Neural crest cell (in vitro differentiated cells): Measurements from ENCODE around the gene EVI5. TPM values are rescaled to one million over a fixed set of nuclear protein-coding genes. Genes with fewer than 3 reads are reported as not detected.
A peak's percentile ranks its signal among the peaks of the same experiment; 100 is the strongest.

Experiments used
- DNase-seq: peaks from one replicate; pipeline ENCODE4 v3.0.0; 2021; ENCODE audit warnings: low read depth, mixed read lengths, low spot score
- H3K27ac Mint-ChIP-seq: one replicate; pipeline ENCODE4 v1.8.0; 2021; ENCODE audit warnings: mild to moderate bottlenecking, mixed read lengths; ENCODE audit not compliant: unreplicated experiment
- H3K27me3 Mint-ChIP-seq: 2 replicates; pipeline ENCODE4 v1.8.0; 2021; ENCODE audit warnings: low read depth, mild to moderate bottlenecking, mixed read lengths
- H3K36me3 Mint-ChIP-seq: 2 replicates; pipeline ENCODE4 v1.8.0; 2021; ENCODE audit warnings: low read depth, mild to moderate bottlenecking, mixed read lengths
- H3K4me1 Mint-ChIP-seq: 2 replicates; pipeline ENCODE4 v1.8.0; 2021; ENCODE audit warnings: mixed read lengths
- H3K4me3 Mint-ChIP-seq: one replicate; pipeline ENCODE4 v1.8.0; 2021; ENCODE audit warnings: mild to moderate bottlenecking, mixed read lengths
- H3K9me3 Mint-ChIP-seq: 2 replicates; pipeline ENCODE4 v1.8.0; 2021; ENCODE audit warnings: mixed read lengths
- CTCF ChIP-seq: fragments of 200-600 bp; sonication (generic); conservative IDR thresholded peaks from 2 replicates; pipeline ENCODE4 v1.5.0; 2021; ENCODE audit warnings: antibody characterized with exemption, mild to moderate bottlenecking
- long read RNA-seq: library from polyadenylated mRNA; unstranded; transcript quantifications from one replicate; pipeline ENCODE4 v2.0.0, GENCODE V29; 2020
- total RNA-seq: library from RNA; stranded (reverse); gene quantifications from 2 replicates; pipeline ENCODE4 v1.2.1, GENCODE V29; 2021

Gene EVI5
- total RNA-seq, result 22.8 and 24.7 TPM in 2 replicates
- long read RNA-seq, partial matches to known transcripts, result 17 of 24 reads
- long read RNA-seq, other reads (novel, unspliced or antisense), result 7 of 24 reads

GRCh38 chr1:92784639-92785500, at the start of gene EVI5:
Gene EVI5 (minus strand): TSS chr1:92785108. CDS start chr1:92736546, 48,562 bp downstream.
- H3K36me3 Mint-ChIP-seq, result peaks cover 4% of the 10 kb centered on the region
- peak within 1 kb of the TSS; percentile 95 for H3K4me3 Mint-ChIP-seq
- H3K9me3 Mint-ChIP-seq, result no peaks in the 10 kb centered on the region
- peak within 1 kb of the TSS; percentile 73 for H3K27ac Mint-ChIP-seq
- H3K4me1 Mint-ChIP-seq, result peaks cover 28% of the 10 kb centered on the region
- DNase-seq, result peak; percentile 87
- TF ChIP-seq CTCF, result no peak
- peaks cover 10% of the 10 kb centered on the region for H3K27me3 Mint-ChIP-seq

GRCh38 chr1:92834617-92835016, 49.7 kb upstream of the EVI5 start:
- H3K9me3 Mint-ChIP-seq, result no peaks in the 10 kb centered on the region
- H3K27me3 Mint-ChIP-seq, result no peaks in the 10 kb centered on the region
- H3K4me3 Mint-ChIP-seq, result peak overlapping the region; percentile 98
- H3K36me3 Mint-ChIP-seq, result peaks cover 48% of the 10 kb centered on the region
- H3K4me1 Mint-ChIP-seq, result peaks cover 61% of the 10 kb centered on the region
- H3K27ac Mint-ChIP-seq, result peak overlapping the region; percentile 13
- no peak for DNase-seq
- TF ChIP-seq CTCF, result no peak

DNA sequence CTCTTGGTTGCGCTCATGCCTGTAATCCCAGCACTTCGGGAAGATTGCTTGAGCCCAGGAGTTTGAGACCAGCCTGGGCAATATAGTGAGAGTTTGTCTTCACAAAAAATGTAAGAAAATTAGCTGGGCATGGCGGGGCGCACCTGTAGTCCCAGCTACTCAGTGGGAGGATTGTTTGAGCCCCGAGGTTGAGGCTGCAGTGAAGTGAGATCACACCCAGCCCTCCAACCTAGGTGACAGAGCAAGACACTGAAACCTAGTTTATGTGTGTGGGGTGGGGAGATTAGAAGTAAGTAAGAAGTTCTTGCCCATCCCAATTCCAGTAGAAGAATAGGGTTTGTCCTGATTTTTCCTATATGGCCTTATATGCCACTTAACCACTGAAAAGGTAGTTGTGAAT, 48.9 kb upstream of the EVI5 start:
- Mint-ChIP-seq H3K36me3 (peaks cover 44% of the 10 kb centered on the region), H3K27me3 (no peaks in the 10 kb centered on the region), H3K27ac (peak overlapping the region; percentile 50), H3K4me1 (peaks cover 58% of the 10 kb centered on the region), H3K9me3 (no peaks in the 10 kb centered on the region), H3K4me3 (peak overlapping the region; percentile 98)
- TF ChIP-seq CTCF, result no peak
- DNase-seq, result no peak

DNA sequence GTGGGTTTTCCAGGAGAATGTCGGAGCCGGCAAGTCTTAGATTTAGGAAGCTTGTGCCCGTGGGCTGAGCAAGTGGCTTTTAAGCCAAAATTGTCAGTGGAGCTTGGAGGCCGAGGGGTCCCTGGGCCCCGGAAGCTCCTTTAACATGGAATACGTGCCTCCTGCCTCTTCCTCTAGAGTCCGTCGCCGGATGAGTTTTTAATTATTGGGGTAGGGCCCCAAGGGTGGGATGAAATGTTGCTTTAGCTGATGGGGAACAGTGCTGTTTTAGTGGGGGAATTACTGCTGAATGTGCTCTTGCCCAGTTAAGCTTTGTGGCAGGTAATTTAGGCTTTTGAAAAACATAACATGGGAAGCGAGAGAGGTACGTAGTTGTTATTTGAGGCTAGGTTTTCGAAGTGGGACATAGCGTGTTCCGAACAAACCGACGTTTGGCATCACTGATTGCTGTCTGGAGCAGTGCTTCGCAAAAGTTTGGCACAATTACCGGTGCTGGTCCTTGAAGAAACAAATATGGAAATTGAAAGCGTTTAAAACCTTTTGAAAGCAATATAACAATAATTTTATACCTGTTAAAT, 47.7 kb upstream of the EVI5 start:
- DNase-seq, result no peak
- H3K4me3 Mint-ChIP-seq, result peak overlapping the region; percentile 98
- H3K36me3 Mint-ChIP-seq, result peaks cover 37% of the 10 kb centered on the region
- H3K27me3 Mint-ChIP-seq, result no peaks in the 10 kb centered on the region
- TF ChIP-seq CTCF, result no peak
- no peaks in the 10 kb centered on the region for H3K9me3 Mint-ChIP-seq
- peaks cover 49% of the 10 kb centered on the region for H3K4me1 Mint-ChIP-seq
- peak overlapping the region; percentile 100 for H3K27ac Mint-ChIP-seq

DNA sequence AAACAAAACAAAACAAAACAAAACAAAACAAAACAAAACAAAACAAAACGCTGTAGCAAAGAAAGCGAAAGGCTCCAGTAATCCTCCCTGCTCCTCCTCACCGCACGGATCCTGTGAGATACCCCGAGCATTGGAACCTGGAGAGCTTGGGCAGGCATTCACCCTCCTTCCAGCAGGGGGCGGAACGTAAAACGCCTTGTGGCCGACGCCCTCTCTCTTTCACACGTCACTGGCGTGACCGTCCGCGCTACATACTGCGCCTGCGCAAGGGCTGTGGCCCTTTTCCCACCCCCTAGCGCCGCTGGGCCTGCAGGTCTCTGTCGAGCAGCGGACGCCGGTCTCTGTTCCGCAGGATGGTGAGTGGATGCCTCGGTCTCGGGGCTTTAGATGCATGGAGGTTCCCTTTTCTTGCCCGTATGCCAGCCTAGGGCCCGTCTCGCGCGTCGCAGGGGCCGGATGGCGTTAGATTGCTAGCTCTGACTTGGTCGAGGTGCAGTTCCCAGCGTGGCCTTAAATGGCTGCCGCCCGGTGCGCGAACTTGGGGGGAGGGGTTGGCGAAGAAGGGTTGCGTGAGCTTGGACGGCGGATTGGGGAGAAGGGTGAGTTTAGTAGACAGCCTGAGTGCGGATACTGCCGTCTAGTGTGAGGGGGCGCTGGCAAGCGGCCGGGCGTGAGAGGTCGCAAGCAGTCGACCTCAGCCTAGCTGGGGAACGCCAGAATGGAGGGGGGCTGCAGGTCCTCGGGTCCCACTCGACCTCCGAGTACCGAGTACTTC, 47.0 kb upstream of the EVI5 start, which contains the start of gene RPL5:
Gene RPL5 (plus strand): TSS at position 279 of the 775 bp plus-strand sequence. CDS start 75 bp downstream, at position 354.
- H3K27ac Mint-ChIP-seq, result peak within 1 kb of the TSS; percentile 100
- TF ChIP-seq CTCF, result peak; percentile 92
- peaks cover 42% of the 10 kb centered on the region for H3K4me1 Mint-ChIP-seq
- peak; percentile 98 for DNase-seq
- H3K4me3 Mint-ChIP-seq, result peak within 1 kb of the TSS; percentile 98
- peaks cover 30% of the 10 kb centered on the region for H3K36me3 Mint-ChIP-seq
- H3K27me3 Mint-ChIP-seq, result no peaks in the 10 kb centered on the region
- H3K9me3 Mint-ChIP-seq, result no peaks in the 10 kb centered on the region
